ENCODE measurements around the gene EML3.
"Not testable (repeated sequence)": the region's sequence is repeated elsewhere in the genome, so short reads cannot be mapped to it uniquely, and the experiment has no call there.

The EML3 gene

DNA sequence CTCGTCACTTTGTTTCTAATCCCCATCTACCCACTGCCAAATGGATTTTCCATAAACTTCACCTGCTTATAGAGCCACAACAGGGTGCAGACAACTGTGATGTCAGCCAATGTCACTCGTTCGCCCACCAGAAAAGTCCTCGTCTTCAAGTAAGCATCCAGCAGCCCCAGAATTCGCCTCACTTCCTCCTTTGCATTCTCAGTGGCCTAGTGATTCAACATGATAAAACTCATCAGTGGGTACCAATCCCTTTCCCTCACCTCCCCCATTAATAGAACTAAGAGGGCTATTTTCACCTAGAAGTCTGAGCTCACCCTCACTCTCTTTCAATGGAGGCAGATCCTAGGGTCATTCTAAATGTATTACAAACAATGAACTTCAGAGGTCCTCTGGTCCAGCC, 41.7 kb downstream of the EML3 start:
- DNase-seq = not testable (repeated sequence)

- DNase-seq = no peak
These were observed 43.0 kb downstream of the EML3 start for GRCh38 chr11:62569611-62570010.

DNA sequence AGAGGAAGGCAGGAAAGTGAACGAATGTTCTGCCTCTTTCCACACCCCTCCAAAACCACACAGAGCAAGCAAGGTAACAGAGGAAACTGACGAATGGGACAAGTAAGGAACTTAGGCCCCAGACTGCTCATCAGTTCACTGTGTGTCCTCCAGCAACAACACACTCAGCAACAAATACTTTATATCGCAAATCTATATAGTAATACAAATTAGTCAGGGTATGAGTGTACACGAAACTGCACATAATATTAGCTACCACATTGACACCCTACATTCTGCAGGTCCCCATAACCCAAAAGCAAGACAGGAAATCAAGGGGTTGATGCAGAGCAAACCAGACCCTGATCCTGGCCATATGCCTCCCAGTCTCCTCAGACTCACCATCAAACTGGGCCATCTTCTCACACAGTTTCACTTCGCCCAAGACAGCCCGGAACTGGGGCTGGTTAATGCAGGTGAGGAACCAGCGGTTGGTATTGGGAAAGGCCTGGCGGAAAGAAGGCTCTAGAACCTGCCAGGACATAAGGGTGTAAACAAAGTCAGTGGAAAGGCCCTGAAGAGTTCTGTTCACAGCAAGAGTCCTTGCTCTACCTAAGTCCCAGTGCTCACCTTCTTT, 45.4 kb downstream of the EML3 start:
- no peak for DNase-seq

DNA sequence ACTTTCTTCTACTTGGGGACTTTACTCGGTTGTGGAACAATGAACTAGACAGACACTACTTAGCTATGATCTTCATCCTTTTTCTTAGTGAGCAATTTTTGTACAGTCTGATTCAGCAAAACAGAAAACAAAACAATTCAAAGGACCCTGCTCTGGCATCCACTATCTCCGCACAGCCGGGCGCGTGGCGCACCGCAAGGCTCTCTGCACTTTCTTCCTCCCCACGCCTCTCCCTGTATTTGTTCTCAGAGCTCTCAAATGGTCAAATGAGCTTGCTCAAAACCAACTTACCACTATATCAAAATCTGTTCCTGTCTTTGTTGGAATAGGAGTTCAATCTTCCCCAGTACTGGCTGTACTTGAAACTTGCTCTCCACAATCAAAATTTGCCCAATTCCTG, 46.3 kb downstream of the EML3 start:
- DNase-seq = no peak

GRCh38 chr11:62565100-62565802, 47.3 kb downstream of the EML3 start:
- no peak for DNase-seq

DNA sequence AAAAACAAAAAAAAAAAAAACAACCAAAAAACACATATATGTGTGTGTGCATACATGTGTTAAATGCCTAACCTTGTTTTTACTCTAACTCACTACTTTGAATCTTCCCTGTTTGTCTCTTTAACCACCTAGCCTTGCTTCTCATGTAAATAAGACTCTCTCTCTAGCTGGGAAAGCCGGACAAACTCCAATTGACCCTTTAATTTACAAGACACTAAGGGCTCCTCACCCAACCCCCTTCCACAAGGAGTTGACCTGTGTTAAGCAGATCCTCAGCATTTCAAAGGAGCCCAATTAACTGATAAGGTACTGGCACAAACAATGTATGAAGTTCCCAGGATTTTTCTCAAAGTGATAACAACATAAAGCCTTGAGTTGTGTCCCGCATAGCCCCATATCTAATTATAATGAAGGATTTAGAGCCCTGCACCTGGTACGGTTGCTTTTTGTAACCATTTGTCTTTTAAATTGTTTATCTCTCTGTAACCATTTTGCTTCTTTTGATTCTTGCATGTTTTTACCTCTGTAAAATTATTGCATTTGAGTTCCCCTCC, 50.8 kb downstream of the EML3 start:
- DNase-seq = not testable (repeated sequence)

GRCh38 chr11:62560566-62561103, 51.9 kb downstream of the EML3 start:
- peak; percentile 89 for DNase-seq

- not testable (repeated sequence) for DNase-seq
These were observed 52.9 kb downstream of the EML3 start for GRCh38 chr11:62559626-62560025.

GRCh38 chr11:62559204-62559603, 53.4 kb downstream of the EML3 start:
- no peak for DNase-seq

DNA sequence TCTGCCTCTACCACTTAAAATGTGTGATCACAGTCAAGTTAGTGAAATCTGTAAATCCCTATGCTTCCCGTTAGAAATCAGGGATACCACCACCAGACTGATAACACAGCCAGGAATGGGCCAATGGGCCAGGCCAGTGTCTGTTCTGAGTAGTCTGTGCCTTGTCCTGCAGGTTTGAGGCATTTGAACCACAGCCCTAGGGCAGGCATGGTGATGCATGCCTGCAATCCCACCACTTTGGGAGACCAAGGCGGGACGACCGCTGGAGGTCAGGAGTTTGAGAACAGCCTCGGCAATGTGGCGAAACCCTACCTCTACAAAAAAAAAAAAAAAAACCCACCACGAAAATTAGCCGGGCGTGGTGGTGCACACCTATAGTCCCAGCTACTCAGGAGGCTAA, 53.9 kb downstream of the EML3 start:
- DNase-seq = no peak

GRCh38 chr11:62556875-62557631, 55.5 kb downstream of the EML3 start:
- DNase-seq = peak; percentile 62

DNA sequence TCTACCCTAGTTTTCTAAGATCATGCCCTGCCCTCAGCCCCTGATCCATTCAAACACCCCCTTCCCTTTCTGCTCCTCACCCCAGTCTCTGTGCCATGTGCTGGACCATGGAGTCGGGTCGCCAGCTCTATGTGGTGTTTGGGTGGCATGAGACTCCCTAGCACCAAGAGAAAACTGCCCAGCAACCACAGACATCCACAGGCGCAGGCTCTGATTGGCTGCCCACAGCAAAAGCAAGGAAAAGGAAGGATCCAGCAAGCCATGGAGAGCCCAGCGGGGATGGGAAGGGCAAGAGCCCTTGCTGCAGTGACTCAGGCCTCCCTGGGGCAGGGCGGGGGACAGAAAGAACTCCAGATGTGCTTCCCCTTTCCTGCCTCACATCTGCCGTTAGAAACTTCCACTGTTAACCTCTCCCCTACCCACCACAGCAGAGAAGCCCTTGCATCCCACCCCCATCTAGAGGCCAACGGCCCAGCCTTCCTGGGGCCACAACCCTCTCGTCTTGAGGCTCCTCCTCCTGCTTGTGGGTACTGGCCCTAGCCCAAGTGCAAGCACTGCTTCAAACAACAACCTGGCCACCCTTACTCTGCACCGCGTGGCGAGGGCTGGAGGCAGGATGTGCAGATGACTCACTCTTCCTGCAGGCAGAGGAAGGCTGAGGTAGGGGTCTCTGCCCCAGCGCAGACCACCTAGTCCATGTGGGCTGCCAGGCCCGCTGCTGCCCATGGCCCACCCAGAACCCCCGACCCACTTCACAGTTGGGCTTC, 56.3 kb downstream of the EML3 start:
- peak; percentile 93 for DNase-seq

- peak; percentile 90 for DNase-seq
These were observed 57.0 kb downstream of the EML3 start for GRCh38 chr11:62555464-62556107.

DNA sequence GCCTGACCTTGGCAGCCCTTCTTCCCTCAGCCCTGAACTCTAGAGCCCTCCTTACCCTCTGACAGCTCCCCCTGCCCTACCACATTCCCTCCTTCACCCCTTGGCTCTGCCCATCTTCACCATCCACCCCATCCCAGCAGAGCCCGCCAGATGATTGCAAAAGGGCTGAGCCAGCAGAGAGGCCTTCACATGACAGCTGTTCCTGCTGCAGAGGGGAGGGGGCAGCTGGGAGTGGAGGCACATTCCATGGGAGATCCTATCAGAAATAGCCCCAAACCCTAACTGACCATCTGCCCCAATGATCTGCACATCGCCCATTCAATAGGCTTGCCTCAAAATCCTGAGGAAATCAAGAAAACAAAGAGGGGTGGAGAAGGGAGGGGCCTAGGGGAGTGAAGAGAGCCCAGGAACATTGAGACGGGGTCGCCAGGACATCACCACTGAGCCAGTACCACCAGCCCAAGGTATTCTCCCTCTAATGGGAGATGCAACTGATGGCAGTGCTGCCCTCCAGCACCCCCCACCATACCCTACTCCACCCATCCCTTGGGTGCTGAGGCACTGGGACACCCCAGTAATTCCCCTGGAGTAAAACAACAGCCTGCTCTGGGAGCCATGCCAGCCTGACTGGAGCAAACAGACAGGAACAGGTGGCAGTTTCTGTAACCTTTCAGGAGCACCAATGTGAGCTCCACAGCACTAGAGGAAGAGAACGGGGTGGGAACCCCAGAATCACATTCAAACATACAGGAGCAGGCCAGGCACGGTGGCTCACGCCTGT, 58.0 kb downstream of the EML3 start:
- DNase-seq = no peak

GRCh38 chr11:62553839-62554361, 58.7 kb downstream of the EML3 start:
- no peak for DNase-seq

- DNase-seq = peak; percentile 95
These were observed 59.3 kb downstream of the EML3 start for GRCh38 chr11:62553080-62553838.

DNA sequence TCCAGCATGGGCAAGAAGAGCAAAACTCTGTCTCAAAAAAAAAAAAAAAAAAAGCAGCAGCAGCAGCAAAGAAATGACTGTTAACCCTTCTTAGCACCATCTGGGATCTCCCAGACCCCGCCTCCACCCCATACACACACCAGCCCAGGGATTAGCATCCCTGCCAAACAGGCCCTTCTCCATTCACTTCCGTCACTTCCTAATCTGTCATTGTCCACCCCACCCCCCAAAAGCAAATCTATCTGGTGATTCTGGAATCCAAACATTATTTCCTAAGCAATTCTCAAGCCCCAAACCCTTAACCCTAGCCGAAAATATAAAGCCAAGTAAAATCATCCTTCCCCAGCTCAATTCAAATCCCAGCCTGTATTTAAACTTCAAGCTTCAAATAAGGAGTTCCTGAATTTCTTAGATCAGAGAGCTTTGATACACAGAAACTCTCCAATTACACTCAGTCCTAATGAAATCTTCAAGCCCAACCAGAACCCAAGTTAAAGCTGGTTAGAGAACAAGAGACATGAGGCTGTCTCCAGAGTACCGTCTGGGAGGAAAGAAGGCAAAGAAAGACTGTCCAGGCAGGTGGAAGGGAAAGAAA, 60.0 kb downstream of the EML3 start:
- peak; percentile 33 for DNase-seq

All from hematopoietic multipotent progenitor cell treated with erythropoietin and hydrocortisone succinate and interleukin-3 and kit ligand, for 6 days (in vitro differentiated cells).